IMR-90 (cell line): ENCODE measurements around the gene ACBD5. TPM values are rescaled to one million over a fixed set of nuclear protein-coding genes. Genes with fewer than 3 reads are reported as not detected.

Experiments used
- ATAC-seq: fragments of 200-7000 bp; cut with Tn5 transposase; 2 replicates; pipeline ENCODE4 v1.9.1; 2020; ENCODE audit warnings: low read depth, mild to moderate bottlenecking, moderate library complexity
- BruUV-seq: library from RNA; stranded (reverse); fragments of 400-500 nt; replicated peaks from 2 replicates; lab custom pipeline; 2021; lab: Mats Ljungman, UMichigan
- CTCF ChIA-PET: fragments of 300-600 bp; formaldehyde crosslinking; extraction: SDS; loops from one replicate; lab custom pipeline; 2021; ENCODE audit warnings: antibody characterized with exemption; lab: Yijun Ruan, JAX
- POLR2A ChIA-PET: fragments of 300-600 bp; sonication (Branson Sonifier 250); formaldehyde crosslinking; loops from one replicate; lab custom pipeline; 2022; ENCODE audit warnings: antibody characterized with exemption; ENCODE audit not compliant: unreplicated experiment; lab: Charles Lee
- DNase-seq: peaks from one replicate; pipeline ENCODE4 v3.0.0; 2013
- H2AFZ ChIP-seq: replicated peaks from 2 replicates; pipeline ENCODE3; 2013; ENCODE audit warnings: low read length, mild to moderate bottlenecking; ENCODE audit not compliant: poor library complexity
- H2AK5ac ChIP-seq: 2 replicates; pipeline ENCODE4 v1.6.1; 2013; ENCODE audit warnings: low read depth, low read length, inconsistent platforms
- H2AK9ac ChIP-seq: replicated peaks from 2 replicates; pipeline ENCODE3; 2013; ENCODE audit warnings: mild to moderate bottlenecking, low read depth, low read length, moderate library complexity; ENCODE audit not compliant: poor library complexity
- H2BK120ac ChIP-seq: 2 replicates; pipeline ENCODE4 v1.6.1; 2013; ENCODE audit warnings: low read depth, low read length, inconsistent platforms
- H2BK15ac ChIP-seq: 3 replicates; pipeline ENCODE4 v1.6.1; 2013; ENCODE audit warnings: low read depth, low read length, inconsistent platforms
- H2BK20ac ChIP-seq: 2 replicates; pipeline ENCODE4 v1.6.1; 2013; ENCODE audit warnings: low read depth, mild to moderate bottlenecking, inconsistent platforms, low read length, moderate library complexity
- H2BK5ac ChIP-seq: 2 replicates; pipeline ENCODE4 v1.6.1; 2013; ENCODE audit warnings: mild to moderate bottlenecking, low read depth, low read length, inconsistent platforms; ENCODE audit not compliant: poor library complexity, severe bottlenecking
- H3K14ac ChIP-seq: replicated peaks from 2 replicates; pipeline ENCODE4 v1.6.1; 2013; ENCODE audit warnings: low read depth, low read length, inconsistent platforms
- H3K18ac ChIP-seq: 2 replicates; pipeline ENCODE4 v1.6.1; 2013; ENCODE audit warnings: low read depth, low read length, control low read depth
- H3K23ac ChIP-seq: 2 replicates; pipeline ENCODE4 v1.6.1; 2013; ENCODE audit warnings: low read depth, low read length, inconsistent platforms
- H3K27ac ChIP-seq: 2 replicates; pipeline ENCODE4 v1.5.1; 2013; ENCODE audit warnings: mild to moderate bottlenecking, control low read depth, low read length; ENCODE audit not compliant: insufficient read depth
- H3K27me3 ChIP-seq: 2 replicates; pipeline ENCODE4 v1.6.1; 2013; ENCODE audit warnings: low read length; ENCODE audit not compliant: control insufficient read depth, insufficient read depth
- H3K36me3 ChIP-seq: 2 replicates; pipeline ENCODE4 v1.6.1; 2013; ENCODE audit warnings: low read length, mixed read lengths; ENCODE audit not compliant: control insufficient read depth, insufficient read depth
- H3K4ac ChIP-seq: 2 replicates; pipeline ENCODE4 v1.6.1; 2013; ENCODE audit warnings: low read depth, low read length, inconsistent platforms
- H3K4me1 ChIP-seq: 2 replicates; pipeline ENCODE4 v1.6.1; 2013; ENCODE audit warnings: low read length, mixed read lengths; ENCODE audit not compliant: control insufficient read depth, insufficient read depth
- H3K4me2 ChIP-seq: 2 replicates; pipeline ENCODE4 v1.6.1; 2013; ENCODE audit warnings: low read depth, mild to moderate bottlenecking, control low read depth, low read length, moderate library complexity
- H3K4me3 ChIP-seq: 2 replicates; pipeline ENCODE4 v1.5.1; 2013; ENCODE audit warnings: low read depth, mild to moderate bottlenecking, control low read depth, low read length, moderate library complexity; ENCODE audit not compliant: insufficient read depth
- H3K56ac ChIP-seq: 2 replicates; pipeline ENCODE4 v1.6.1; 2013; ENCODE audit warnings: low read length, inconsistent platforms; ENCODE audit not compliant: insufficient read depth; ENCODE audit errors: extremely low read depth
- H3K79me1 ChIP-seq, 2 experiments: 2 replicates each; pipeline ENCODE4 v1.6.1; 2013; ENCODE audit warnings: low read length in 2 of 2, inconsistent platforms in 1 of 2, low read depth in 1 of 2
- H3K9ac ChIP-seq: 2 replicates; pipeline ENCODE4 v1.6.1; 2013; ENCODE audit warnings: low read depth, low read length, control low read depth
- H3K9me1 ChIP-seq: 2 replicates; pipeline ENCODE4 v1.6.1; 2013; ENCODE audit warnings: low read length, inconsistent platforms; ENCODE audit not compliant: insufficient read depth
- H3K9me3 ChIP-seq: 2 replicates; pipeline ENCODE4 v1.6.1; 2013; ENCODE audit warnings: low read length; ENCODE audit not compliant: control insufficient read depth, insufficient read depth
- H4K20me1 ChIP-seq: 2 replicates; pipeline ENCODE4 v1.6.1; 2013; ENCODE audit warnings: low read length, inconsistent platforms; ENCODE audit not compliant: insufficient read depth
- H4K5ac ChIP-seq: 2 replicates; pipeline ENCODE4 v1.6.1; 2013; ENCODE audit warnings: mild to moderate bottlenecking, low read depth, low read length, control low read depth
- H4K8ac ChIP-seq, 2 experiments: 2 replicates each; pipeline ENCODE4 v1.6.1; 2013; ENCODE audit warnings: low read depth in 2 of 2, low read length in 2 of 2, control low read depth in 1 of 2, inconsistent platforms in 1 of 2
- H4K91ac ChIP-seq: 2 replicates; pipeline ENCODE4 v1.6.1; 2013; ENCODE audit warnings: low read depth, low read length, inconsistent platforms; ENCODE audit not compliant: insufficient read depth
- BHLHE40 ChIP-seq: fragments of 150-350 bp; IDR thresholded peaks from 2 replicates; pipeline ENCODE4 v1.6.1; 2016; ENCODE audit warnings: mild to moderate bottlenecking, low read depth, low read length
- CEBPB ChIP-seq: IDR thresholded peaks from 2 replicates; pipeline ENCODE4 v1.6.1; 2012; ENCODE audit warnings: low read depth, low read length, improper control_type of control experiment
- CHD1 ChIP-seq: IDR thresholded peaks from 2 replicates; pipeline ENCODE4 v1.6.1; 2012; ENCODE audit warnings: low read depth, low read length, improper control_type of control experiment
- CTCF ChIP-seq: conservative IDR thresholded peaks from 2 replicates; pipeline ENCODE4 v1.5.1; 2012; ENCODE audit warnings: mild to moderate bottlenecking, low read depth, low read length, improper control_type of control experiment
- ELK1 ChIP-seq: fragments of 150-350 bp; IDR thresholded peaks from 2 replicates; pipeline ENCODE4 v1.6.1; 2016; ENCODE audit warnings: low read depth, mild to moderate bottlenecking, low read length, moderate library complexity, borderline replicate concordance
- FOS ChIP-seq: fragments of 150-350 bp; IDR thresholded peaks from 2 replicates; pipeline ENCODE4 v1.6.1; 2016; ENCODE audit warnings: low read depth, low read length
- MAFK ChIP-seq: IDR thresholded peaks from 2 replicates; pipeline ENCODE4 v1.6.1; 2012; ENCODE audit warnings: low read depth, low read length, improper control_type of control experiment
- MAZ ChIP-seq: IDR thresholded peaks from 2 replicates; pipeline ENCODE4 v1.6.1; 2012; ENCODE audit warnings: low read depth, mild to moderate bottlenecking, low read length, improper control_type of control experiment, moderate library complexity, borderline replicate concordance
- MXI1 ChIP-seq: IDR thresholded peaks from 2 replicates; pipeline ENCODE4 v1.6.1; 2012; ENCODE audit warnings: low read depth, mild to moderate bottlenecking, low read length, moderate library complexity, borderline replicate concordance
- NFE2L2 ChIP-seq: fragments of 150-350 bp; IDR thresholded peaks from 2 replicates; pipeline ENCODE4 v1.6.1; 2016; ENCODE audit warnings: low read depth, mild to moderate bottlenecking, low read length
- POLR2A ChIP-seq: IDR thresholded peaks from 2 replicates; pipeline ENCODE4 v1.6.1; 2012; ENCODE audit warnings: mild to moderate bottlenecking, low read depth, low read length
- RAD21 ChIP-seq: IDR thresholded peaks from 2 replicates; pipeline ENCODE4 v1.6.1; 2012; ENCODE audit warnings: low read length, improper control_type of control experiment
- RCOR1 ChIP-seq: IDR thresholded peaks from 2 replicates; pipeline ENCODE4 v1.6.1; 2012; ENCODE audit warnings: mild to moderate bottlenecking, low read length, improper control_type of control experiment; ENCODE audit not compliant: insufficient replicate concordance
- RFX5 ChIP-seq: IDR thresholded peaks from 2 replicates; pipeline ENCODE4 v1.8.0; 2012; ENCODE audit warnings: low read depth, mild to moderate bottlenecking, low read length, moderate library complexity
- SMC3 ChIP-seq: fragments of 150-350 bp; IDR thresholded peaks from 2 replicates; pipeline ENCODE4 v1.6.1; 2016; ENCODE audit warnings: low read depth, mild to moderate bottlenecking, antibody characterized with exemption, low read length, moderate library complexity
- USF2 ChIP-seq: fragments of 150-350 bp; IDR thresholded peaks from 2 replicates; pipeline ENCODE4 v1.6.1; 2017; ENCODE audit warnings: mild to moderate bottlenecking, antibody characterized with exemption, low read length, low read depth
- WGBS, 2 experiments: methylation state at CpG; one replicate each; pipeline versions ENCODE4 v1.1.5 to v1.1.7; 2013; ENCODE audit warnings: missing lambda C conversion rate in 2 of 2; ENCODE audit not compliant: insufficient read length in 1 of 2; ENCODE audit errors: extremely low coverage in 2 of 2; 5-methylcytosine and 5-hydroxymethylcytosine counted together
- dilution Hi-C: fragments of 300-500 bp; cut with HindIII; formaldehyde crosslinking; loops from one replicate; pipeline ENCODE4 v1.14.3; 2018; ENCODE audit warnings: low sequenced_read_pairs; ENCODE audit not compliant: unreplicated experiment
- in situ Hi-C: fragments of 300-500 bp; cut with MboI; formaldehyde crosslinking; loops from 3 replicates; pipeline ENCODE4 v1.14.3; 2019; ENCODE audit warnings: low sequenced_read_pairs, inconsistent platforms, mixed read lengths
- intact Hi-C: fragments of 100-400 bp; cut with micrococcal nuclease; formaldehyde crosslinking; loops from 2 replicates; pipeline ENCODE4 v1.10.0; 2022
- polyA plus RNA-seq, 3 experiments: library from polyadenylated mRNA; depleted of rRNA; stranded (reverse); fragments of >200 nt; gene quantifications; 2 replicates each; pipeline ENCODE4 v1.2.3, GENCODE V29; 2012; ENCODE audit warnings: low replicate concordance in 1 of 3
- total RNA-seq: library from RNA; depleted of rRNA; stranded (reverse); fragments of >200 nt; gene quantifications from 2 replicates; pipeline ENCODE4 v1.2.3, GENCODE V29; 2012

Gene ACBD5
- total and polyA plus RNA-seq, 2 of the 4 experiments (the other 2 are of a cell fraction) = 7.7 to 11.7 TPM

- no TSS peak for BruUV-seq
- H3K36me3 ChIP-seq = no peaks in the 10 kb centered on the region
- H3K27ac ChIP-seq = no peak overlapping the region
- no peak overlapping the region for H2BK20ac ChIP-seq
- H3K27me3 ChIP-seq = no peaks in the 10 kb centered on the region; the same call in 1 of the 2 replicates
- no peak overlapping the region for H3K4ac ChIP-seq
- WGBS, 2 experiments = 100% methylated on average over 1 of the region's 5 CpGs; no CpG with 5 or more reads in 1 of the 2 experiments
- H3K9me1 ChIP-seq = peaks cover 2% of the 10 kb centered on the region; the same call in 1 of the 2 replicates
- dilution Hi-C loops = no loop called here
- no peak overlapping the region for H2BK5ac ChIP-seq
- ATAC-seq = no peak
- H4K91ac ChIP-seq = no peak overlapping the region
- no peak overlapping the region for H2BK120ac ChIP-seq
- TF ChIP-seq FOS (no peak), CEBPB (no peak), CTCF (no peak), MAZ (no peak), CHD1 (no peak), RCOR1 (no peak), USF2 (no peak), POLR2A (no peak), MAFK (no peak), ELK1 (no peak), RAD21 (no peak), BHLHE40 (no peak), NFE2L2 (no peak), SMC3 (no peak), RFX5 (no peak), MXI1 (no peak)
- H2AFZ ChIP-seq = no peak overlapping the region
- POLR2A ChIA-PET = no interaction called here
- no peak overlapping the region for H3K4me2 ChIP-seq
- in situ Hi-C loops = loop anchor here (10.0 kb wide), 1 partner anchor 258 kb away; the partner anchor contains the start of gene RAB18
- H3K79me1 ChIP-seq = peaks cover 0 to 10% of the 10 kb centered on the region in 2 experiments; a peak in 2 of 4 replicates
- CTCF ChIA-PET = no interaction called here
- H4K8ac ChIP-seq = no peak overlapping the region
- H3K9ac ChIP-seq = no peak overlapping the region
- peaks cover 3% of the 10 kb centered on the region for H3K4me1 ChIP-seq
- intact Hi-C loops = no loop called here
- H3K23ac ChIP-seq = no peak overlapping the region
- no peak overlapping the region for H2BK15ac ChIP-seq
- H3K14ac ChIP-seq = no peak overlapping the region
- no peak overlapping the region for H4K5ac ChIP-seq
- H2AK9ac ChIP-seq = no peak overlapping the region
- H2AK5ac ChIP-seq = no peak overlapping the region
- no peak overlapping the region for H3K56ac ChIP-seq
- H3K4me3 ChIP-seq = no peak overlapping the region
- no peak overlapping the region for H3K18ac ChIP-seq
- no peaks in the 10 kb centered on the region for H4K20me1 ChIP-seq
- H3K9me3 ChIP-seq = no peaks in the 10 kb centered on the region
- DNase-seq = no peak
Measured at GRCh38 chr10:27247006-27247405, 6.4 kb upstream of the ACBD5 start.
